GM06990 (cell line): ENCODE results near the gene CRYBA4.
A peak's percentile ranks its signal among the peaks of the same experiment; 100 is the strongest.
"Not testable (repeated sequence)": the region's sequence is repeated elsewhere in the genome, so short reads cannot be mapped to it uniquely, and the experiment has no call there.

Source experiments
- DNase-seq: peaks from one replicate; pipeline ENCODE4 v3.0.0-alpha.2; 2011; ENCODE audit not compliant: insufficient read length; ENCODE audit errors: extremely low read depth
- H3K27me3 ChIP-seq: replicated peaks from 2 replicates; pipeline ENCODE4 v1.6.0; 2011; ENCODE audit warnings: low read length; ENCODE audit not compliant: control insufficient read depth, insufficient read depth
- H3K36me3 ChIP-seq: 2 replicates; pipeline ENCODE4 v1.5.1; 2011; ENCODE audit warnings: low read length; ENCODE audit not compliant: control insufficient read depth, insufficient read depth
- H3K4me3 ChIP-seq: replicated peaks from 2 replicates; pipeline ENCODE4 v1.5.1; 2011; ENCODE audit warnings: low read depth, mild to moderate bottlenecking, control low read depth, low read length
- CTCF ChIP-seq: IDR thresholded peaks from 2 replicates; pipeline ENCODE4 v1.5.1; 2011; ENCODE audit warnings: low read length, control low read depth, mild to moderate bottlenecking, inconsistent platforms; ENCODE audit not compliant: insufficient read depth, poor library complexity, severe bottlenecking

CRYBA4 gene

DNA sequence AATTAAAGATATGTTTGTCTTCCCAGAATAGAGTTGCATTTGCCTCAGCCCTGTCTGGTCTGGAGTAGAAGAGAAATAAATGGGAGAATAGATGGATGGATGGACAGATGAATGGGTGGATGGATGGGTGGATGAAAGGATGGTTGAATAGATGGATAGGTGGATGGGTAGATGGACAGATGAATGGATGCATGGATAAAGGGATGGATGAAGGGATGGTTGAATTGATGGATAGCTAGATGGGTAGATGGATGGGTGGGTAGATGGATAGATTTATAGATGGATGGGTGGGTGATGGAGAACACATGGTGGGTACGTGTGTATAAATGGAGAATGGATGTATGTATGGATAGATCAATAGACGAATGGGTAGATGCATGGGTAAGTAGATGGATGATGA lies 12.5 kb upstream of the CRYBA4 start:
- no peaks in the 10 kb centered on the region for H3K27me3 ChIP-seq
- H3K36me3 ChIP-seq: no peaks in the 10 kb centered on the region
- no peak for DNase-seq
- no peak overlapping the region for H3K4me3 ChIP-seq
- no peak for TF ChIP-seq CTCF

DNA sequence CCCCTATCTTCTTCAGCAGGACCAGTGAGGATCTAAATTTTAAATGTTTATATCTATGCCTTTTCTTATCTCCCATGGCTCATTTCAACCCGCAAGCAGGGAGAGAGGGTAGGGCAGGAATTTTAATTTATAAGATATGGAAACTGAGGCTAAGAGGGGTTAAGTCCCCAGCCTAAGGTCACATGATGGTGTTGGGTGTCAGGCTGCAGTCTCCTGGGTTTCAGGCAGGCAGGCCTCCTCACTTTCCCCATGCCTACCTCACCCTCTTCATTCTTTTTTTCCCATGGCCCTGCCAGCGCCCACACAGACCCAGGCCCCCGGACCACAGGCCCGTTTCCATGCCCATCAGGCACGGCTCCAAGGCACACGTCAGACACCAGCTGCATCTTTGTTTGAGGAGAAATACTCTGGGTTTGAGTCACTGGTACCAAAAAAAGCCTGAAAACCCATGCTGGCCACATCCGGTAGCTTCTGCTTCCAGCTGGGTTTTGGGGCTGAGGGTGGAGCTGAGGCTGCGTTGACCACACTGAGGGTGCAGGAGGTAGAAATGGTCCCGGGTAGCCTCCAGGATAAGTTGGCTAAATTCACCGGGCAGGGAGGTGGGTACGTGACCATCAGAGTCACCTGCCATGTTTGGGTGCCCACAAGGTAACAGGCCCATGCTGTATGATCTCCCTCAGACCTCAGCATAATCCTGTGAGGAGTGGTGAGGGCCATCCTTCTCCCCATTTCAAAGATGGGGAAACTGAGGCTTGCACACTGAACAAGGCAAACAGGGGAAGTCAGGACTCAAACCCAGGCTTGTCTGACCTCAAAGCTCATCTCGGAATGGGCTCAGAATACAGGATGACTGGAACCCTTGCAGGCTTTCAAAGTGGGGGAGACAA lies 11.4 kb upstream of the CRYBA4 start:
- Histone ChIP-seq H3K4me3 (no peak overlapping the region), H3K36me3 (no peaks in the 10 kb centered on the region), H3K27me3 (no peaks in the 10 kb centered on the region)
- no peak for TF ChIP-seq CTCF
- peak; percentile 84 for DNase-seq

GRCh38 chr22:26610996-26611395 lies 10.8 kb upstream of the CRYBA4 start:
- Histone ChIP-seq H3K36me3 (no peaks in the 10 kb centered on the region), H3K4me3 (no peak overlapping the region), H3K27me3 (no peaks in the 10 kb centered on the region)
- no peak for TF ChIP-seq CTCF
- DNase-seq: peak; percentile 26

GRCh38 chr22:26612652-26613051 lies 9.1 kb upstream of the CRYBA4 start:
- TF ChIP-seq CTCF: no peak
- Histone ChIP-seq H3K4me3 (no peak overlapping the region), H3K27me3 (no peaks in the 10 kb centered on the region)

DNA sequence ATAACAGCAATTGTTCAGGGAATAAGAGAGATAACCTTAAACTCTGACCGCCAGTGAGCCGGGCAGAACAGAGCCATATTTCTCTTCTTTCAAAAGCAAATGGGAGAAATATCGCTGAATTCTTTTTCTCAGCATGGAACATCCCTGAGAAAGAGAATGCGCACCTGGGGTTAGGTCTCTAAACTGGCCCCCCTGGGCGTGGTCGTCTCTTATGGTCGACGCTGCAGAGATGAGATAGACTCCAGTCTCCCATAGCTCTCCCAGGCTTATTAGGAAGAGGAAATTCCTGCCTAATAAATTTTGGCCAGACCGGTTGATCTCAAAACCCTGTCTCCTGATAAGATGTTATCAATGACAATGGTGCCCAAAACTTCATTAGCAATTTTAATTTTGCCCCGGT lies 8.0 kb upstream of the CRYBA4 start:
- DNase-seq, H3K4me3 ChIP-seq: not testable (repeated sequence)

More at GRCh38 chr22:26612652-26613051, 9.1 kb upstream of the CRYBA4 start:
- no peaks in the 10 kb centered on the region for H3K36me3 ChIP-seq
- no peak for DNase-seq

DNA sequence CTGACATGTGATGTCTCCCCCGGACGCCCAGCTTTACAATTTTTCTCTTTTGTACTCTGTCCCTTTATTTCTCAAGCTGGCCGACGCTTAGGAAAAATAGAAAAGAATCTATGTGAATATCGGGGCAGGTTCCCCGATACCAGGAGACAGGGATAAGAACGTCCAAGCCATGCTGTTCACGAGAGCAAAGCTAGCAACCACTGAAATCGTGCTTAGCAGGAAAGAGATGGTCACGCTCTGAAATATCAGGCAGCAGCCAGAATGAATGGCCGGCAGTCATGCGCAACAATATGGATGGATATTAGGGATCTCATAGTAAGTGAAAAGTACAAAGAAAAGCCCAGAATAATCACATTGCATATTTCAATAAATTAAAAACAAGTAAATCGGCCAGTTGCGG lies 7.4 kb upstream of the CRYBA4 start:
- no peak for TF ChIP-seq CTCF
- Histone ChIP-seq H3K27me3 (no peaks in the 10 kb centered on the region), H3K36me3 (no peaks in the 10 kb centered on the region), H3K4me3 (no peak overlapping the region)
- DNase-seq: no peak

More for the DNA sequence above, 8.0 kb upstream of the CRYBA4 start:
- not testable (repeated sequence) for H3K36me3 ChIP-seq, H3K27me3 ChIP-seq
